Adipose tissue (tissue), 3 donors: ENCODE results near the gene THBS1. TPM values are rescaled to one million over a fixed set of nuclear protein-coding genes. Genes with fewer than 3 reads are reported as not detected.

Experiments
- H3K27ac ChIP-seq: one replicate; pipeline ENCODE4 v1.5.1; 2013; ENCODE audit warnings: low read depth, low read length
- WGBS, 3 donors: extraction: QIAGEN DNeasy Blood & Tissue Kit; methylation state at CpG; one replicate each; pipeline ENCODE4 v1.1.7; 2013; 5-methylcytosine and 5-hydroxymethylcytosine counted together
- polyA plus RNA-seq, 3 donors: library from polyadenylated mRNA; stranded (reverse); fragments of 200-250 nt; gene quantifications; one replicate each; pipeline ENCODE4 v1.2.3, GENCODE V29; 2013
- donor health status: healthy with polysubstance abuse.
- donor health status: Bipolar disorder and iron deficiency.
- donor health status: healthy.

Gene THBS1
- polyA plus RNA-seq, 3 donors, result 44.6 to 868 (median 169) TPM

DNA sequence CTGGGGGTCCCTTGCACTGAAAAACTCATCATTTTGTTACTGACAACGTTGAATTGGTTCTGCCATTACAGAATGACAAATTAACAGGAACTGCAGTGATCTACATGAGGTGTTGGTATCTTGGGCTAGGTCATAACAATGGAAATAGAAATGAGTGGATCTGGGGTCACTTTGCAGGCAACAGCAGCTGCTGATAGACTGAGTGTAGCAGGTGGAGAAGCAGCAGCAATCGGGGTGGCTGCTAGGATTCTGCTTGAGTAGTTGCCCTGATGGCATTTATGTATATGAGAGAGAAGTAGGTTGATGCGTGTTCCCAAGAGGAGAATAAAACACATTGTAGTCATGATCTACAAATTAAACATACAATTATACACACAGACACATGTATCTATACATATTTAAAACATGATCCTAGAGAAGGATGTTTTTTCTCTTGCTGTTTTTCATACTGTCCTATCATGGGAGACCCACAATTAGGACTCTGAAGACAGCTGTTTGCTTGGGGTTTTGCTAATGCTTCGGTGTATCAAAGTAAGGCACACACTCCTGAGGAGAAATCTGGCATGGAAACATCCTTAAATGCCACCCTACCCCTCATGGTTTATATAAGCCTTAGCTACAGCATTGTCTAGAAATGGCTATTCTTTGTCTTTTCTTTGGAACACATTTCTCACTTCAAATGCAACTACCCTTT, 15.8 kb upstream of the THBS1 start:
- WGBS, 3 donors, result 84 to 93% (median 90%) methylated on average over 4 of the region's 4 CpGs
- no peak overlapping the region for H3K27ac ChIP-seq

DNA sequence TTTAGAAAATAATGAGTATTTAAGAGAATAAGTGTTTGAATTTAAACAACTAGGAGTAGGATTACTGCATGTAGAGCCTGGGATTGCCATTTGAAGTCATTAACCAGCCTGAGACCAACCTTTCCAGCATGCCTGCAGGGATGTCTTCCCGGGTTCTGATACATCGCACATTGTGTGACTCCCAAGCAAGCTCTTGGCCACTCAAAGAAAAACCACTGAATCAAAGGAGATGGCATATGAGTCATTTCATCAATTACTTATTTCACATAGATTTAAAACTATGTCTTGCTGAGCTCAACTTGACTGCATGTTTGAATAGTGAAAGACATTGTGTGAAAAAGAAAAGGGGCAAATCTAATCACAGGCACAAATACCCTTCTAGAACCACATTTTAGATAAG, 15.0 kb upstream of the THBS1 start:
- H3K27ac ChIP-seq, result no peak overlapping the region
- WGBS, 3 donors, result 95 to 97% (median 97%) methylated on average over 2 of the region's 2 CpGs

DNA sequence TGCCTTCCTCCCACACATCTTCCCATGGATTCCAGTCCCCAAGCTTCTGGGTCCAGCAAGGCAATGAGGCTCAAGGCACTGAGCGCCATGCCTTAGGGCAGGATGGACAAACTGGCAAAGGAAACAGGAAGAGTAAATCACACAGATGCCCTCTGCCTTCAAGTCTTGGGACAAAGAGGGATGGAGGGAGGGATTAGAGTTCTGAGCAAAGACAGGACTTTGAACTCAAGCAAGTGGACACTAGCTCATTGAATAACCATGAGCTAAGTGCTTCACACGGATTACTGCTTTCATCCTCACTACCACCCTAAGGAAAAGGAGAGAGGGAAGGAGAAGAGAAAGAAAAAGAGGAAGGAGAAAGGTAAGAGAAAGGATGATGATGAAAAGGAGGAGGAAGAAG, 7.6 kb upstream of the THBS1 start:
- 75 to 90% (median 81%) methylated on average over 2 of the region's 2 CpGs for WGBS, 3 donors
- H3K27ac ChIP-seq, result no peak overlapping the region

DNA sequence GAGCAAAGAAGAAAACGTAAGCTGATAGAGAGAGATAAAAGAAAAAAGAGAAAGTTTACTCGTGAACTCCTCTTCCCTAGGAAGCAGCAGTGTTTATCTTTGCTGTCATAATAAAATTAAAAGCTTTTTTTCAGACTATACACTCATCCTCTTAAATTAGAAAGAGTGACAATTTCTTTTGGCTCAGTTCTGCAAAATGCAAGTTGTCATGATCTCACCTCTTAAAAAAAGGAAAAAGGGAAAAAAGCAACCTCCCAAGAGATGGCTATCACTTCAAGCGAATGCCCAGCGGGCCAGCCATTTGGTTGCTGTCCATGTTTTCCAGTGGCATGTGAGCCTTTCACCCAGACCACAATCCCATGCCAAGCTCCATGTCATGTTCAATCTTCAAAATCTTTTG, 7.0 kb upstream of the THBS1 start:
- H3K27ac ChIP-seq, result no peak overlapping the region
- WGBS, 3 donors, result 44 to 68% (median 51%) methylated on average over 4 of the region's 4 CpGs

DNA sequence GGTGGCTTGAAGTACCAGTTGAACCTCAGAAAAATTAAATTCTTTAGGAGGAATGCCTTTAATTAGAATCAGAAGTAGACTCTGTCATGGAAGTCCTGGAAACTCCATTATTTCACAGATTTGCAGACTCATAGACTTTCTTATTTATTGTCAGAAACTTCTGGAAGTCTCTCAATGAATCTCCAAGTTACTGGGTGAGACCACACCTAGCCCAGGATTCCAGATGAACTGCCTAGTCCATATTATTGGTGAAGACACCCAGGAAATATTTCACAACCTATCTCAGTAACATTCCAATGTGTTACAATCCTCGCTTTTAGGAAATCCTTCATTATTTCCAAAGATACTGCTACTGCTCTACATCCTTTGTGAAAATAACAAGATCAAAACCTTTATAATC, 6.5 kb upstream of the THBS1 start:
- H3K27ac ChIP-seq, result no peak overlapping the region

DNA sequence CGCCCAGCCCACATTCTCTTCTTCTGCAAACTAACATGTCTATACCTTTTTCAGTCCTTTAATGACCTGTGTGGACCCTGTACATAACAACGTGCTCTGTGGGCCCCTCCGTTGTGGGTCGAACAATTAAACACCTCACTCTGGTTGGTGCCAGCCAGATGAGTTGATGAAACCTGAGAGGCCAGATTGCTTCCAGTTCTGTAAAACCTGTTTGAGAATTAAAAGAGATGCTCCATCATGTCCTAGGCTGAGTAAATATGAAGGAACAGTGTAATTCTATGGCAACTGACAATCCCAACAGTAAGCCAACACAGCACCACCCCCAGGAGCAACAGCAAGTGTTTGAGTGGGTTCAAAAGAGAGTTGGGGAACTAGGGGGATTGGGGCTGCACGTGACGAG, 5.7 kb upstream of the THBS1 start:
- 92 to 96% (median 95%) methylated on average over 6 of the region's 6 CpGs for WGBS, 3 donors
- no peak overlapping the region for H3K27ac ChIP-seq

More for the DNA sequence above, 6.5 kb upstream of the THBS1 start:
- 51 to 95% (median 76%) methylated on average over 1 of the region's 1 CpG for WGBS, 3 donors

DNA sequence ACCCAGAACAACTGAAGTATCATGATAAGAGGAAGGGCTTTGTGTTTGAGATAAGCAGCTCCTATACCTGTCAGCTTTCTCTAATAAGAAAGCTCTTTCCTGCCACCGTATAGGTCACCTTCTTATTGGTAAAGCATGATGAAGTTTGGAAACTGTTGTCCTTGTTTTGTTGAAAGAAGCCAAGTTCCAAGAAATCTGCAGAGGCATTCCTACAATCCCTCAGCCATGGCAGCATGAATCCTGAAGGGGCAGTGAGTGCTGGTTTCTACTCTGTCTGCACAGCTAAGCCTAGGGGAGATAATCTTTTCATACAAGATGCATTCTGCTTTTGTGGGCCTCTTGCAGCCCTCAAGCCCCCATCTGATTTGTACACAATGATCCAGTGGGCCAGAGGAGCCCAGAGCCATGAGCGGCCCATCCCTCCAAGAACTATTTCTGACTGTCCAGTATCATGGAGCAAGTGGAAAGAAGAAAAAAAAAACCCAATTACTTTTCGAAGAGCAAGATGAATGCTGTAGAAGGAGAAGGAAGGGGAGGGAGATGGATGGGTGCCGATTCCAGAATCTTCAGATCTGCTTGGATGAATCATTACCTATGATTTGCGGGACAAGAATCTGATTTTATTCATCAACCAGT, 1.9 kb upstream of the THBS1 start:
- WGBS, 3 donors, result 65 to 73% (median 66%) methylated on average over 5 of the region's 5 CpGs
- no peak overlapping the region for H3K27ac ChIP-seq

DNA sequence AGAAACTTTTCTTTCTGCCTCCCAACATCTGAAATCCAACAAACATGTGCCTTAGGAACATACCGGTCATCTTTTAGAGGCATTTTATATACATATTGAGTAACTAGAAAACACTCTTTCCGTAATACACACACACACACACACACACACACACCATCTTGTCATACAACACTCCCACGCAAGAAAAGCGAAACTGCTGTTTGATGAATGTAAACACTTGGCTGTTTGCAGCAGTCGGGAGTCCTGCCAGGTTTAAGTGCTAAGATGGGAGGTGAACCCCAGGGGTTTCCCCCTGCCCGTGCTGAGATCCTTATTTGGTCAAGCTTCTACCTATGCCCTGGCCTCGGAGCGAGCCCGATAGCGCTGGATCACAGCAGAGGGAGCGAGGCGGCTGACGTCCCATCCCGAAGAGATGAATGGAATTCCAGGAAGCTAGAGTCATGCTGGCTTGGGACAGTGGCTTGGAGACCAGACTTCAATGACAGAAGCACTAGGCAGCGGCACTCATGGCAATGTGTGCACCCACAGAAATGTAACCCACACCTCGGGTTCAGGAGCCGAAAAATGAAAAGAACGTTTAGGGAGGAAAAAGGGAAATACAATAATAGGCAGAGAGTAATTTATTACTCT, 1.3 kb upstream of the THBS1 start:
- WGBS, 3 donors, result 7 to 24% (median 16%) methylated on average over 18 of the region's 18 CpGs

DNA sequence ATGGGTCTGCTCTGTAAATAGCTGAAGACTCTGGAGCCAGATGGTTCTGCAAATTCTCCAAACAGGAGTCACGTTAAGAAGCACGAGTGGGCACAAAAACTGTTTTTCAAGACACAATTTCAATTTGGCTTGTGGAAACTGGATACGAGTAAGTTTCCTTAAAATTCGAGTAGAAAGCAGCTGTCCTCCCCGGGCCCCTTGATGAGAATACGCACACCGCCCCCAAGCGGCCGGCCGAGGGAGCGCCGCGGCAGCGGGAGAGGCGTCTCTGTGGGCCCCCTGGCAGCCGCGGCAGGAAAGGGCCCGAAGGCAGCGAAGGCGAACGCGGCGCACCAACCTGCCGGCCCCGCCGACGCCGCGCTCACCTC, 778 bp upstream of the THBS1 start:
- 0 to 1% (median 0%) methylated on average over 28 to 29 of the region's 29 CpGs for whole genome bisulfite sequencing, 3 donors
- peak overlapping the region; percentile 88 for H3K27ac ChIP-seq

More for the DNA sequence above, 1.3 kb upstream of the THBS1 start:
- no peak overlapping the region for H3K27ac ChIP-seq

DNA sequence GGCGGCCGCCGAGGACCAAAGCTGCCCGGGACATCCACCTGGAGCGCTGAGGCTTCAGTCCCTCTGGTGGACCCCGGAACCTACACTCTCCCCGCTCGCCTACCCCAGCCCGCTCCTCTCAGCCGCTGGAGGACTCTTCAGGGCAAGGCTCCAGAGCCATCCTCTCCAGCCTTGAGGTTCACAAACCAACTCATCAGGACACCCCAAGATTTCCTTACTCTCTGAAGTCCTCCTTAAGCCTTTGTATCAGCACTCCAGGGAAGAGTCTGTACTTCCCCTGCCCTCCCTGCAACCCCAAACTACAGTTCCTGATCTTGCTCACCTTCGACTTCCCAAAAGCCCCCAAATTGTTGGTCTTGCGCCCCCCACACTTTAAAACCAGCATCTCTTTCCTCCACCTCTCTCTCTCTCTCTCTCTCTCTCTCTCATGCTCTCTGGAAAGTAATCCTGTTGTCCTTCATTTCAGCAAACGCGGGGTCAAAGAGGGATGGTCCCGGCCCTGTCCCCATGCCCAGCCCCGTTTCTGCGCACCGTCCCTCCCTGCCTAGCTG, 438 bp downstream of the THBS1 start:
- WGBS, 3 donors, result 9 to 14% (median 9%) methylated on average over 18 of the region's 18 CpGs
- H3K27ac ChIP-seq, result peak overlapping the region; percentile 3

DNA sequence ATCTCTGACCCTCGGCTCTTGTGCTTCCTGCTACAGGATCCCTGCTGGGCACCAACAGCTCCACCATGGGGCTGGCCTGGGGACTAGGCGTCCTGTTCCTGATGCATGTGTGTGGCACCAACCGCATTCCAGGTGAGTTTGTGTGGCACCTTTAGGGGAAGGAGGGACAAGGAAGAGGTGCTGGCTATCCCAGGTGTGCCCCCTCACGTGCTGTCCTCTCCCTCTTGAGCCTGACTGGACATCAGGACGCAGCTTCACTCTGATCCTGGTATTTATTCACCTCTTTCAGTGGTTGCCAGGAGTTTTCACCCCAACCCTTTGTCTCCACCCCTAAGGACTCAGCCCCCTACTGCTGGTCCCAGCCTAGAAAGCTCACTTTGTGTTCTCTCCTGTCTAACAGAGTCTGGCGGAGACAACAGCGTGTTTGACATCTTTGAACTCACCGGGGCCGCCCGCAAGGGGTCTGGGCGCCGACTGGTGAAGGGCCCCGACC, 960 bp downstream of the THBS1 start:
- peak overlapping the region; percentile 21 for H3K27ac ChIP-seq
- WGBS, 3 donors, result 66 to 76% (median 75%) methylated on average over 13 of the region's 13 CpGs

DNA sequence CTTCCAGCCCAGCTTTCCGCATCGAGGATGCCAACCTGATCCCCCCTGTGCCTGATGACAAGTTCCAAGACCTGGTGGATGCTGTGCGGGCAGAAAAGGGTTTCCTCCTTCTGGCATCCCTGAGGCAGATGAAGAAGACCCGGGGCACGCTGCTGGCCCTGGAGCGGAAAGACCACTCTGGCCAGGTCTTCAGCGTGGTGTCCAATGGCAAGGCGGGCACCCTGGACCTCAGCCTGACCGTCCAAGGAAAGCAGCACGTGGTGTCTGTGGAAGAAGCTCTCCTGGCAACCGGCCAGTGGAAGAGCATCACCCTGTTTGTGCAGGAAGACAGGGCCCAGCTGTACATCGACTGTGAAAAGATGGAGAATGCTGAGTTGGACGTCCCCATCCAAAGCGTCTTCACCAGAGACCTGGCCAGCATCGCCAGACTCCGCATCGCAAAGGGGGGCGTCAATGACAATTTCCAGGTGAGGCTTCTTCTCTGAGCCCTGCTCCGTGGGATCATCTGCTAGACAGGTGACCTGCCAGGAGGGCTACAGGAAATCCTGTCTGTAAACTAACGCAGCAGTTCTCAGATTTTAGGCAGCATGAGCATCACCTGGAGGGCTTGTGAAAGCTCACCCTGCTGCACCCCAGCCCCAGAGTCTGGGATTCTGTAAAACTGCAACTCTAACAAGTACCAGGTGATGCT, 1.6 kb downstream of the THBS1 start:
- WGBS, 3 donors, result 70 to 83% (median 72%) methylated on average over 20 of the region's 20 CpGs
- H3K27ac ChIP-seq, result peak overlapping the region; percentile 21

DNA sequence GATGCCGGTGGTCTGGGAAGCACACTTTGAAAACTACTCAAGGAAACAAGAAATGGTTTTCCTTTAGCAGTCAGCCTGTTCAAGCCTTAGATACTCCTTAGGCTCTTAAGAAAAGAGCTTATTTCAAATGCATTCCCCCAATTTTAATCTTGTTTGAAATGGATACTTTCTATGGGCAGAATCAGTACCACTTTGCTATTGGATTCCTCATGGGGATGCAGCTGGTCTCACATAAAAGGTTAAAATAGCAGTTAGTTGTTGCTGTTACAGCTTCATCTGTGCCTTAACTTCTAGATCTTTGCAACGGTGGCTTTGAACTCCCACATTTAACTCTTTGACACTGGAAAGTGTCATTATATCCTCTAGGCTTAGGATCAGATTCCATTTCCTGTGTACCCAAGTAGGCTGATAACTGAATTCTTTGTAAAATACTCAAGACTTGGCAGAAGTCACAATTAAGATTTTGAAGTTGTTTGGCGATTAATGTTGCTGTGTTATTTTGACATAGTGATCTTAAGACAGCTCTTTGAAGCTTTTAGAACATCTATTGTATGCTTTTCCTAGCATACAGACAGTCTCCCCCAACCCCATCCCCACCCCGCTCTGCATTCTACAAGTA, 2.2 kb downstream of the THBS1 start:
- 69 to 73% (median 71%) methylated on average over 4 of the region's 4 CpGs for WGBS, 3 donors
- no peak overlapping the region for H3K27ac ChIP-seq

DNA sequence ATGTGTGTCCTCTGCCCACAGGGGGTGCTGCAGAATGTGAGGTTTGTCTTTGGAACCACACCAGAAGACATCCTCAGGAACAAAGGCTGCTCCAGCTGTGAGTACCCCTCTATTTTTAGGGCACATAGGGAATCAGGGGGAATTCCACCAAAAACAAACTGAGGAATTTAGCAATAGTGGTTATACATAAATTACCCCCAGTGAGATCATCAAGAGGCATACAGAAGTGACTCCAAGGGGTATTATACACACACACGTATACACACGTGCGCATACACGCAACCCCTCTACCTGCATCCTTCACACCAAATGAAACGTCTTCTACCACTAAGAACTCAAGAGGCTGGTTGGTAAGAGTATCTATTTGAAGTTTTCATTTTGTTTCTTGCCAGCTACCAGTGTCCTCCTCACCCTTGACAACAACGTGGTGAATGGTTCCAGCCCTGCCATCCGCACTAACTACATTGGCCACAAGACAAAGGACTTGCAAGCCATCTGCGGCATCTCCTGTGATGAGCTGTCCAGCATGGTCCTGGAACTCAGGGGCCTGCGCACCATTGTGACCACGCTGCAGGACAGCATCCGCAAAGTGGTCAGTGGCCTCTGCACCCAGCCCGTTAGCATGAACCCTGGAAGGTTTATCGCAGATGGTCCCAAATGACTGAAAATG, 2.9 kb downstream of the THBS1 start:
- H3K27ac ChIP-seq, result no peak overlapping the region
- WGBS, 3 donors, result 84 to 91% (median 85%) methylated on average over 13 of the region's 13 CpGs

DNA sequence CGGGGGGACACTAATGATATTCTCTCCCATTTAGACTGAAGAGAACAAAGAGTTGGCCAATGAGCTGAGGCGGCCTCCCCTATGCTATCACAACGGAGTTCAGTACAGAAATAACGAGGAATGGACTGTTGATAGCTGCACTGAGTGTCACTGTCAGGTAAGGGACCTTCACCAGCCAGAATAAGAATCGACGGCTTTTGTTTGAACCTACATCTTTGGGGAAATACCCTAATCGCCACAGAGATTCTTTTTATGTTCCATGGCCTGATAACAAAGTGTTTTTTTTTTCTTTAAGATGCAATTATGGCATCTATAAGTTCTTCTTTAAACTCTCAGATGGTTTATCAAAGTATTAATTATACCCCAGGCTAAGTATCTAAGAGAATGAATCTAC, 3.4 kb downstream of the THBS1 start:
- H3K27ac ChIP-seq, result no peak overlapping the region
- 77 to 88% (median 81%) methylated on average over 7 of the region's 7 CpGs for WGBS, 3 donors

DNA sequence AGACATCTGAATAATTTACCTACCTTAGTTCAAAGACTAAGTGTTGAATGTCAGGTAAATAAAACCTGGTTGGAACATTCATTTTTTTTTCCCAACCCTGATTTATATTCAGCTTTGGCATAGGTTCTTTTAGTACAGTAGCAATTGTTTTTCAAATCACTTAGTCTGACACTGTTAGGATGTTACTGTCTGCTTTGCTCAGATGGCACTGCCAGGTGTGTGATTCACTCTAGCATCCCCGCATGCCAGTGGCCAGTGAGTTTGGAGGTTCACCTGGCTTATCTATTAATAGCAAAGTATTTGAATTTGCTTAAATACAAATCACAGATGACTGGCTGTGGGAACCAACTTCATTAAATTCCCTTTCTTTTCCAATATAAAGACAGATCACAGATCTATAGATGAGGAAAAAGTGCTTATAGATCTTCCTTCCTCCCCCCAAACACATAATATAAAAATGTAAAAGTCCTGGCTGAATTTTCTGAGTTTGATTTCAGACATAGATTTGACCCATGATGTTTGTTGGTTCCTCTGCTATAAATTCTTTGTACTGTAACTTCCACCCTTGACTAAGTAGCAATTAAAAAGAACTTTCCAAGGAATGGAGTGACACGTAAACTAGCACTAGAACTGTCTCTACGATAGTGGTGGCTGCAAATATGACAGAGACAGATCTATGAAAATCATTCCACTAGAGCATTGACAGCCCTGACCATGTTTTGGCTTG, 3.9 kb downstream of the THBS1 start:
- WGBS, 3 donors, result 73 to 86% (median 74%) methylated on average over 3 of the region's 3 CpGs
- no peak overlapping the region for H3K27ac ChIP-seq

DNA sequence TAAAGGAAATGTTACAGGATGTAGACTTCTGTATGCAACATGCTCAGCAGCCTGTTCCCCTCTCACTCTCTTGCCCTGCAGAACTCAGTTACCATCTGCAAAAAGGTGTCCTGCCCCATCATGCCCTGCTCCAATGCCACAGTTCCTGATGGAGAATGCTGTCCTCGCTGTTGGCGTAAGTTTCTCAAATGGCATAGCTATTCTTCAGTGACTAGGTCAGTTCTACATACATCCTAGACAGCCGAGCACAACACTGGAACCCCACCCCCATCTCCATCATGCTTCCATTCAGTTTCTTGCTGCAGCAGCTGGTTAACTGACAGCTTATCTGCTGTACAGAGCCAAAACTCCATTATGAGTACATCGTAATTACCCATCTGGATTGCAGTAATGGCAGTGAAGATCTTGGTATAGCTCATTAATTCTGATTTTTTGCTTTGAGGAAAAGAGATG, 4.5 kb downstream of the THBS1 start:
- WGBS, 3 donors, result 89 to 91% (median 90%) methylated on average over 4 of the region's 4 CpGs
- no peak overlapping the region for H3K27ac ChIP-seq
